ENCODE data around the gene MBD6.

The MBD6 gene

DNA sequence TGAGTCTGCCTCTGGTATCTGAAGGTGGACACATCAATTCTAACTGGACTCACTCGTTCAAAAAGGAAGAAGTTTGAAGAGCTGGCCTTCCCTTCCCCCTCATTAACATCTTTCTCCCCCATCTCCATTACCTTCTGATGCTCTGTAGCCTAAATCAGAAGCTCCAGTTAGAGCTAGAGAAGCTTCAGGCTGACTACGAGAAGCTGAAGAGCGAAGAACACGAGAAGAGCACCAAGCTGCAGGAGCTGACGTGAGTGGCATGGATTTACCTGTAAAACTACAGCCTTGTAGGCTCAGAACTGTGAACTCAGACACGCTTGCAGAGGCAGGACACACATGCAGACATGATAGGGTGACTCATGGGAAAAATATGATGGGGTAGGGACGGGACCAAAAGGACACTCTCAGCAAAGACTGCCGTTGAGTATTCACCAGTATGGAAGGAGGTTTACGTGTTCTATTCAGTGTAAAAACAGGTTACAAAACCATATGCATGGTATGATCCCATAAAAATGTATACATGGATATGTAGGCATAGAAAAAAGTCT is 54.1 kb downstream of the MBD6 start:
- no peak for DNase-seq (ENCODE audit: low spot score)

DNA sequence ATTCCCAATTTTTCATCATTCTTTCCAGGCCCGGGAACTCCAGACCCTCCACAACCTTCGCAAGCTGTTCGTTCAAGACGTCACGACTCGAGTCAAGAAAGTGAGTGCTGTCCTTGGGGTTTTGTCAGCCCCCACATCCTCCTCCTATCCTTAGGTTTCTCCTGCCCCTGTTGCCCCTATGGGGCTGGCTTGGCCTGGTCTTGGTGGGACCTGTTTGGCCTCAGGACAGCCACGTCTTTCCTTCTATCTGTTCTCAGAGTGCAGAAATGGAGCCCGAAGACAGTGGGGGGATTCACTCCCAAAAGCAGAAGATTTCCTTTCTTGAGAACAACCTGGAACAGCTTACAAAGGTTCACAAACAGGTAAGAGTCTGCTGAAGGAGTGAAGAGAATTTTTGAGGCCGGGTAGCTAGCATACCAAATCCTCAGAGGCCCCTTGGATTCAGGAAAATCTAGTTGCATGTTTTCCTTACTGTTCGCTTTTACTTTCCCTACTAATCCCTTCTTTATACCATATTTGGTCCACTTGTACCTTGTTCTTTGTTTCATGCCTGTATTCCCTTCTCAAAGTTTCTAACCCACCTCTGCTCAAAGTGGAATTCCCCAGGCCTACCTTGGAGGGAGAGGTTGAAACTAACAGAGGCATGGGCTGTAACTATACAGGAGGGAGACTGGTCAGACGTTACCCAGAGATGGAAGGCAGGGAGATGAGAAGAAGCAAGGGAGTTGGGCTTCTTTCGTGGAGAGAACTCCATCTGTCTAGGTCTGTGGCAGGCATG is 55.5 kb downstream of the MBD6 start:
- DNase-seq (ENCODE audit: low spot score): no peak

DNA sequence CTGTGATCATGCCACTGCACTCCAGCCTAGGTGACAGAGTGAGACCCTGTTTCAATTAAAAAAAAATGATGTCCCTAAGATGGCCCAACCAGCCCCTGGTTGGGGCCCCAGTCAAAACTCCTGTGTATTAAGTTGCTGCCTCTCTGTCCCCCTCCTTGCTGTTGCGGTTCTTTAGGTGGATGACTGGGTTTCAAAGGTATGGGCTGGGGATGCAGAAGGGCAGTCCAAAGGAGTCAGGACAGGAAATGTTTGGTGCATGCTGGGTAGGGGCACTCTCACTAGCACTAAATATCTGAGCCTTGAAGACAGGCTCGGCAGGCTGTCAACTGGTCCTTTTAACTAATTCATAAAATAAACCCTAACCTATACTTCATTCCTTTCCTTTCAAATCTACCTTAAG is 56.4 kb downstream of the MBD6 start:
- DNase-seq (ENCODE audit: low spot score): no peak

All from CD4-positive, alpha-beta T cell treated with Interleukin-15 for 4 hours (primary cell).